ENCODE measurements around the gene USP35. TPM values are rescaled to one million over a fixed set of nuclear protein-coding genes. Genes with fewer than 3 reads are reported as not detected.

The USP35 gene
- total RNA-seq, 4 donors from 2014 or later = 4.6 to 6.1 (median 5.4) TPM

DNA sequence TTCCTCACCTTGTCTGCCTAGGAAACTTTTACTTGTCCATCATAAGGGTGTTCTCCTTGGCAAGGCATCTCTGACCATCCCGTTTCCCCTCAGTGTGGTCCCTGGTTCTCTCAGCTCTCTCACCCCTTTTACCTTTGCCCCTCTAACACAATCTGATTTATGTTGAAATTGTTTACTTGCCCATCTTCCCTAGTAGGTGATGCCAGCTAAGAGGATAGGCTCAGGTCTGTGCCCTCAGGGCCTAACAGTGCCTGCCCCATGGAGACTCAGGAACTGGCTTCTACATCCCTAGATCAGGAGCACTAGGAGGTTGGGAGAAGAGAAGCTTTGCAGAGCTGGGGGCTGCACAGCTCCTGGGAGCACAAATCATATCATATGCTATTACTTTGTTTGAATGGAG, 28.2 kb upstream of the USP35 start:
- H3K9me3 ChIP-seq = no peaks in the 10 kb centered on the region
- in situ Hi-C loops (cut with MboI; ENCODE audit: low sequenced_read_pairs in 4 of 4) = no loop called here
- no peaks in the 10 kb centered on the region for H3K36me3 ChIP-seq
- ATAC-seq = no peak
- no peak for TF ChIP-seq POLR2A (IDR thresholded peaks at IDR 0.05)
- TF ChIP-seq, protein P1, sequence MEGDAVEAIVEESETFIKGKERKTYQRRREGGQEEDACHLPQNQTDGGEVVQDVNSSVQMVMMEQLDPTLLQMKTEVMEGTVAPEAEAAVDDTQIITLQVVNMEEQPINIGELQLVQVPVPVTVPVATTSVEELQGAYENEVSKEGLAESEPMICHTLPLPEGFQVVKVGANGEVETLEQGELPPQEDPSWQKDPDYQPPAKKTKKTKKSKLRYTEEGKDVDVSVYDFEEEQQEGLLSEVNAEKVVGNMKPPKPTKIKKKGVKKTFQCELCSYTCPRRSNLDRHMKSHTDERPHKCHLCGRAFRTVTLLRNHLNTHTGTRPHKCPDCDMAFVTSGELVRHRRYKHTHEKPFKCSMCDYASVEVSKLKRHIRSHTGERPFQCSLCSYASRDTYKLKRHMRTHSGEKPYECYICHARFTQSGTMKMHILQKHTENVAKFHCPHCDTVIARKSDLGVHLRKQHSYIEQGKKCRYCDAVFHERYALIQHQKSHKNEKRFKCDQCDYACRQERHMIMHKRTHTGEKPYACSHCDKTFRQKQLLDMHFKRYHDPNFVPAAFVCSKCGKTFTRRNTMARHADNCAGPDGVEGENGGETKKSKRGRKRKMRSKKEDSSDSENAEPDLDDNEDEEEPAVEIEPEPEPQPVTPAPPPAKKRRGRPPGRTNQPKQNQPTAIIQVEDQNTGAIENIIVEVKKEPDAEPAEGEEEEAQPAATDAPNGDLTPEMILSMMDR (IDR thresholded peaks at IDR 0.05 in 4 of 5, conservative IDR thresholded peaks at IDR 0.05 in 1 of 5) = no peak
- intact Hi-C loops (cut with DNase I; ENCODE audit: low total_unique reads) = no loop called here
- DNase-seq = no peak
- H3K4me1 ChIP-seq = no peaks in the 10 kb centered on the region
- H3K27me3 ChIP-seq = no peaks in the 10 kb centered on the region
- H3K4me3 ChIP-seq = no peak overlapping the region
- H3K27ac ChIP-seq = no peak overlapping the region

DNA sequence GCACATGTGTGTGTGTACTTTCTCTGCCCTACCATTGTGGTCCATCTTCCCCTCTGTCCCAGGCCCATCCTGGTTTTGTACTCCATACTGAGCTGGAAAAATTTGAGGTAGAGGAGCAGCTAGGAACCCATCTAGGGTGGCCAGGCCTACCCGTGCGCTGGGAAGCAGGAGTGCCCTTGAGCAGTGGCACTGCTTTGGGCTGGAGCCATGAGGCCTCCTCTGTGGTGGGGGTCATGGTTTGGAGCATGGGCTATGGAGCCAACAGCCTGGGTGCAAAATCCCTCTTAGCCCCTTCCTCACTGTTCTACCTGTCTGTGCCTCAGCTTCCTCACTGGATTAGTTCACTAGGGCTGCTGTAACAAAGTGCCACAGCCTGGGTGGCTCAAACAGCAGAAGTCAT, 27.4 kb upstream of the USP35 start:
- no peaks in the 10 kb centered on the region for H3K4me1 ChIP-seq
- H3K4me3 ChIP-seq = no peak overlapping the region
- in situ Hi-C loops (cut with MboI; ENCODE audit: low sequenced_read_pairs in 4 of 4) = no loop called here
- no peak for DNase-seq
- ATAC-seq = no peak
- no peaks in the 10 kb centered on the region for H3K36me3 ChIP-seq
- H3K27me3 ChIP-seq = no peaks in the 10 kb centered on the region
- H3K9me3 ChIP-seq = no peaks in the 10 kb centered on the region
- H3K27ac ChIP-seq = no peak overlapping the region
- intact Hi-C loops (cut with DNase I; ENCODE audit: low total_unique reads) = no loop called here
- TF ChIP-seq, protein P1 (IDR thresholded peaks at IDR 0.05 in 4 of 5, conservative IDR thresholded peaks at IDR 0.05 in 1 of 5) = no peak
- TF ChIP-seq POLR2A (IDR thresholded peaks at IDR 0.05) = no peak

DNA sequence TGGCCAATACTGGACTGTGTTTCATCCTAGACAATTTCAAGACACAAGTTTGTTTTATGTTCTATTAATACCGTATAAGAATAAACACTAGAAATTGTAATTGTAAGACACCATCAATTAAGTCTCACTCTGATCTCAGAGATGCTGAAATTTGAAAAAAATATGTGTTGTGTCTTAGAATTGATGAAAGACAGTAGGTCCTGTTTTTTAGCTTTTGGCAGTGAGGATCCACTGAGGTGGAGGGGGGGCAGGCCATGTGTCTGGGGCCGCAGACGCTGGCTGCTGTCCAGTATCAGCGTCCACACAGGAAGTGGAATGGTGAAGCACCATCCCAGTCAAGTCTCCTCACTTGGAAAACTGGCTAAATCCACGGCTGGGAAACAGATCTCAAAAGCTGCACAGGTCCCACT, 26.8 kb upstream of the USP35 start:
- H3K27ac ChIP-seq = no peak overlapping the region
- ATAC-seq = no peak

DNA sequence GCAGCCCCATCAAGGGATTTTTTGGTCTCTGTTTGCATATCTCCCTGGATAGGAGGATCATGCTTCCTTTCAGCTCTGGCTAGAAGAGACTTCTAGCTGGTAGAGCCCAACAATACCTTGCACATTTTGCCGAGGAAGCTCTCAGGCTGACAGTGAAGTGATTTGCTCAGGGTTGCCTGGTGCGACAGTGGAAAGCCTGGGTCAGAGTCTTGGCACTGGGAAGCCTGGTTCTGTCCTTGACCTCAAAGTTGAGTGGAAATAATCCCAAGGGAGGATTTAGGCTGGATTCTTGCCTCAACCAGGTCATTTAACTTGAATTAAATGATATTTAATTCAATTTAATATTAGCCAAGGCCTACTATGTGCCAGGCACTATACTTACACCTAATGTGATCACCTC, 24.9 kb upstream of the USP35 start:
- no peak for DNase-seq
- no peaks in the 10 kb centered on the region for H3K9me3 ChIP-seq
- H3K27ac ChIP-seq = no peak overlapping the region
- no peak for ATAC-seq
- no peak overlapping the region for H3K4me3 ChIP-seq
- peaks cover 0 to 2% of the 10 kb centered on the region in 2 donors for H3K4me1 ChIP-seq
- in situ Hi-C loops (cut with MboI; ENCODE audit: low sequenced_read_pairs in 4 of 4) (no loop called here), intact Hi-C loops (cut with DNase I; ENCODE audit: low total_unique reads) (no loop called here)
- no peak for TF ChIP-seq POLR2A (IDR thresholded peaks at IDR 0.05)
- TF ChIP-seq, protein P1 (IDR thresholded peaks at IDR 0.05 in 4 of 5, conservative IDR thresholded peaks at IDR 0.05 in 1 of 5) = no peak
- no peaks in the 10 kb centered on the region for H3K36me3 ChIP-seq
- no peaks in the 10 kb centered on the region for H3K27me3 ChIP-seq

More for the DNA sequence above, 26.8 kb upstream of the USP35 start:
- intact Hi-C loops (cut with DNase I; ENCODE audit: low total_unique reads) (no loop called here), in situ Hi-C loops (cut with MboI; ENCODE audit: low sequenced_read_pairs in 4 of 4) (no loop called here)
- Histone ChIP-seq H3K27me3 (no peaks in the 10 kb centered on the region), H3K4me1 (no peaks in the 10 kb centered on the region), H3K36me3 (no peaks in the 10 kb centered on the region), H3K9me3 (no peaks in the 10 kb centered on the region), H3K4me3 (no peak overlapping the region)
- DNase-seq = no peak
- TF ChIP-seq, protein P1 (IDR thresholded peaks at IDR 0.05 in 4 of 5, conservative IDR thresholded peaks at IDR 0.05 in 1 of 5) = no peak
- TF ChIP-seq POLR2A (IDR thresholded peaks at IDR 0.05) = no peak

DNA sequence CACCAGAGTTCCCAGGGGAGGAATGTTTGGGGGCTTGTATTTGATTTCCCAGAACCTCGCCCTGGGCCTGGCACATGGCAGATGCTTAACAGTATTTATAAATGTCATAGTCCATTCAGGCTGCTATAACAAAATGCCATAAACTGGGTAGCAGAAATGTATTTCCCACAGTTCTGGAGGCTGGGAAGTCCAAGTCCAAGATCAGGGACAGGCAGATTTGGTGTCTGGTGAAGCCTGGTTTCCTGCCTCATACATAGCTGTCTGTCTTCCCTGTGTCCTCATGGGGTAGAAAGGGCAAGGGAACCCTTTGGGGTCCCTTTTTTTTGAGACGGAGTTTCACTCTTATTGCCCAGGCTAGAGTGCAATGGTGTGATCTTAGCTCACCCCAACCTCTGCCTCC, 24.2 kb upstream of the USP35 start:
- in situ Hi-C loops (cut with MboI; ENCODE audit: low sequenced_read_pairs in 4 of 4) (no loop called here), intact Hi-C loops (cut with DNase I; ENCODE audit: low total_unique reads) (no loop called here)
- Histone ChIP-seq H3K36me3 (no peaks in the 10 kb centered on the region), H3K27ac (no peak overlapping the region), H3K27me3 (no peaks in the 10 kb centered on the region), H3K9me3 (no peaks in the 10 kb centered on the region), H3K4me1 (peaks cover 0 to 6% of the 10 kb centered on the region in 2 donors), H3K4me3 (no peak overlapping the region)
- TF ChIP-seq POLR2A (IDR thresholded peaks at IDR 0.05) = no peak
- TF ChIP-seq, protein P1 (IDR thresholded peaks at IDR 0.05 in 4 of 5, conservative IDR thresholded peaks at IDR 0.05 in 1 of 5) = no peak
- DNase-seq (no peak), ATAC-seq (no peak)
